ENCODE measurements around the gene EAF1. TPM values are rescaled to one million over a fixed set of nuclear protein-coding genes. Genes with fewer than 3 reads are reported as not detected.

EAF1 gene
- total and polyA plus RNA-seq, 2 donors = 7.1 to 13.4 TPM

- 99% methylated on average over 6 of the region's 6 CpGs for WGBS
- no peak overlapping the region for H3K27ac ChIP-seq (ENCODE audit: low read depth in 1 of 2, low read length in 1 of 2)
- no peaks in the 10 kb centered on the region for H3K27me3 ChIP-seq (ENCODE audit: control insufficient read depth in 2 of 2, insufficient read depth in 1 of 2, low read length in 1 of 2)
- H3K4me3 ChIP-seq (ENCODE audit: low read length in 2 of 2) = no peak overlapping the region
- H3K4me1 ChIP-seq (ENCODE audit: control insufficient read depth in 2 of 2, insufficient read depth in 2 of 2, low read length in 2 of 2) = no peaks in the 10 kb centered on the region
- no peaks in the 10 kb centered on the region for H3K9me3 ChIP-seq (ENCODE audit: control insufficient read depth in 2 of 2, insufficient read depth in 1 of 2, low read length in 1 of 2)
- H3K36me3 ChIP-seq (ENCODE audit: control insufficient read depth in 2 of 2, insufficient read depth in 2 of 2, low read length in 1 of 2) = peaks cover 60 to 82% of the 10 kb centered on the region in 2 donors
- DNase-seq (ENCODE audit: low read depth in 6 of 9, low spot score in 9 of 9) = no peak
Measured at GRCh38 chr3:15436246-15436645, 8.8 kb downstream of the EAF1 start.

GRCh38 chr3:15438983-15439382, 11.6 kb downstream of the EAF1 start:
- 86% methylated on average over 4 of the region's 4 CpGs for WGBS
- no peaks in the 10 kb centered on the region for H3K9me3 ChIP-seq (ENCODE audit: control insufficient read depth in 2 of 2, insufficient read depth in 1 of 2, low read length in 1 of 2)
- no peak overlapping the region for H3K27ac ChIP-seq (ENCODE audit: low read depth in 1 of 2, low read length in 1 of 2)
- H3K27me3 ChIP-seq (ENCODE audit: control insufficient read depth in 2 of 2, insufficient read depth in 1 of 2, low read length in 1 of 2) = no peaks in the 10 kb centered on the region
- H3K4me1 ChIP-seq (ENCODE audit: control insufficient read depth in 2 of 2, insufficient read depth in 2 of 2, low read length in 2 of 2) = no peaks in the 10 kb centered on the region
- no peak for DNase-seq (ENCODE audit: low read depth in 6 of 9, low spot score in 9 of 9)
- H3K36me3 ChIP-seq (ENCODE audit: control insufficient read depth in 2 of 2, insufficient read depth in 2 of 2, low read length in 1 of 2) = peaks cover 63 to 79% of the 10 kb centered on the region in 2 donors
- H3K4me3 ChIP-seq (ENCODE audit: low read length in 2 of 2) = no peak overlapping the region

GRCh38 chr3:15439476-15439875, 12.1 kb downstream of the EAF1 start:
- no peak for DNase-seq (ENCODE audit: low read depth in 6 of 9, low spot score in 9 of 9)
- no peaks in the 10 kb centered on the region for H3K4me1 ChIP-seq (ENCODE audit: control insufficient read depth in 2 of 2, insufficient read depth in 2 of 2, low read length in 2 of 2)
- peaks cover 58 to 74% of the 10 kb centered on the region in 2 donors for H3K36me3 ChIP-seq (ENCODE audit: control insufficient read depth in 2 of 2, insufficient read depth in 2 of 2, low read length in 1 of 2)
- H3K4me3 ChIP-seq (ENCODE audit: low read length in 2 of 2) = no peak overlapping the region
- H3K27ac ChIP-seq (ENCODE audit: low read depth in 1 of 2, low read length in 1 of 2) = no peak overlapping the region
- H3K9me3 ChIP-seq (ENCODE audit: control insufficient read depth in 2 of 2, insufficient read depth in 1 of 2, low read length in 1 of 2) = no peaks in the 10 kb centered on the region
- H3K27me3 ChIP-seq (ENCODE audit: control insufficient read depth in 2 of 2, insufficient read depth in 1 of 2, low read length in 1 of 2) = no peaks in the 10 kb centered on the region

- Histone ChIP-seq H3K36me3 (ENCODE audit: control insufficient read depth in 2 of 2, insufficient read depth in 2 of 2, low read length in 1 of 2) (peaks cover 50 to 61% of the 10 kb centered on the region in 2 donors), H3K9me3 (ENCODE audit: control insufficient read depth in 2 of 2, insufficient read depth in 1 of 2, low read length in 1 of 2) (no peaks in the 10 kb centered on the region), H3K4me1 (ENCODE audit: control insufficient read depth in 2 of 2, insufficient read depth in 2 of 2, low read length in 2 of 2) (no peaks in the 10 kb centered on the region), H3K27me3 (ENCODE audit: control insufficient read depth in 2 of 2, insufficient read depth in 1 of 2, low read length in 1 of 2) (no peaks in the 10 kb centered on the region), H3K27ac (ENCODE audit: low read depth in 1 of 2, low read length in 1 of 2) (no peak overlapping the region), H3K4me3 (ENCODE audit: low read length in 2 of 2) (no peak overlapping the region)
- DNase-seq (ENCODE audit: low read depth in 6 of 9, low spot score in 9 of 9) = no peak
- WGBS = 41% methylated on average over 4 of the region's 4 CpGs
Measured at GRCh38 chr3:15440891-15441290, 13.5 kb downstream of the EAF1 start.

- DNase-seq (ENCODE audit: low read depth in 6 of 9, low spot score in 9 of 9) = no peak
- Histone ChIP-seq H3K4me1 (ENCODE audit: control insufficient read depth in 2 of 2, insufficient read depth in 2 of 2, low read length in 2 of 2) (no peaks in the 10 kb centered on the region), H3K9me3 (ENCODE audit: control insufficient read depth in 2 of 2, insufficient read depth in 1 of 2, low read length in 1 of 2) (no peaks in the 10 kb centered on the region), H3K4me3 (ENCODE audit: low read length in 2 of 2) (no peak overlapping the region), H3K27me3 (ENCODE audit: control insufficient read depth in 2 of 2, insufficient read depth in 1 of 2, low read length in 1 of 2) (no peaks in the 10 kb centered on the region), H3K27ac (ENCODE audit: low read depth in 1 of 2, low read length in 1 of 2) (no peak overlapping the region), H3K36me3 (ENCODE audit: control insufficient read depth in 2 of 2, insufficient read depth in 2 of 2, low read length in 1 of 2) (peaks cover 29 to 37% of the 10 kb centered on the region in 2 donors)
- 95% methylated on average over 4 of the region's 4 CpGs for WGBS
Measured at GRCh38 chr3:15443826-15444524, 16.6 kb downstream of the EAF1 start.

GRCh38 chr3:15449489-15450224, 22.3 kb downstream of the EAF1 start:
- WGBS = 91% methylated on average over 3 of the region's 3 CpGs
- no peaks in the 10 kb centered on the region for H3K36me3 ChIP-seq (ENCODE audit: control insufficient read depth in 2 of 2, insufficient read depth in 2 of 2, low read length in 1 of 2)

GRCh38 chr3:15450438-15451215, 23.2 kb downstream of the EAF1 start:
- Histone ChIP-seq H3K36me3 (ENCODE audit: control insufficient read depth in 2 of 2, insufficient read depth in 2 of 2, low read length in 1 of 2) (no peaks in the 10 kb centered on the region), H3K27me3 (ENCODE audit: control insufficient read depth in 2 of 2, insufficient read depth in 1 of 2, low read length in 1 of 2) (no peaks in the 10 kb centered on the region), H3K27ac (ENCODE audit: low read depth in 1 of 2, low read length in 1 of 2) (no peak overlapping the region), H3K4me3 (ENCODE audit: low read length in 2 of 2) (no peak overlapping the region), H3K9me3 (ENCODE audit: control insufficient read depth in 2 of 2, insufficient read depth in 1 of 2, low read length in 1 of 2) (no peaks in the 10 kb centered on the region), H3K4me1 (ENCODE audit: control insufficient read depth in 2 of 2, insufficient read depth in 2 of 2, low read length in 2 of 2) (no peaks in the 10 kb centered on the region)
- no peak for DNase-seq (ENCODE audit: low read depth in 6 of 9, low spot score in 9 of 9)
- 97% methylated on average over 12 of the region's 12 CpGs for WGBS

More at GRCh38 chr3:15449489-15450224, 22.3 kb downstream of the EAF1 start:
- no peak for DNase-seq (ENCODE audit: low read depth in 6 of 9, low spot score in 9 of 9)
- no peaks in the 10 kb centered on the region for H3K4me1 ChIP-seq (ENCODE audit: control insufficient read depth in 2 of 2, insufficient read depth in 2 of 2, low read length in 2 of 2)
- H3K27ac ChIP-seq (ENCODE audit: low read depth in 1 of 2, low read length in 1 of 2) = no peak overlapping the region
- H3K4me3 ChIP-seq (ENCODE audit: low read length in 2 of 2) = no peak overlapping the region
- no peaks in the 10 kb centered on the region for H3K9me3 ChIP-seq (ENCODE audit: control insufficient read depth in 2 of 2, insufficient read depth in 1 of 2, low read length in 1 of 2)
- no peaks in the 10 kb centered on the region for H3K27me3 ChIP-seq (ENCODE audit: control insufficient read depth in 2 of 2, insufficient read depth in 1 of 2, low read length in 1 of 2)

- H3K4me1 ChIP-seq (ENCODE audit: control insufficient read depth in 2 of 2, insufficient read depth in 2 of 2, low read length in 2 of 2) = no peaks in the 10 kb centered on the region
- H3K27ac ChIP-seq (ENCODE audit: low read depth in 1 of 2, low read length in 1 of 2) = no peak overlapping the region
- H3K36me3 ChIP-seq (ENCODE audit: control insufficient read depth in 2 of 2, insufficient read depth in 2 of 2, low read length in 1 of 2) = no peaks in the 10 kb centered on the region
- H3K27me3 ChIP-seq (ENCODE audit: control insufficient read depth in 2 of 2, insufficient read depth in 1 of 2, low read length in 1 of 2) = no peaks in the 10 kb centered on the region
- H3K9me3 ChIP-seq (ENCODE audit: control insufficient read depth in 2 of 2, insufficient read depth in 1 of 2, low read length in 1 of 2) = no peaks in the 10 kb centered on the region
- no peak overlapping the region for H3K4me3 ChIP-seq (ENCODE audit: low read length in 2 of 2)
- WGBS = 96% methylated on average over 18 of the region's 18 CpGs
- no peak for DNase-seq (ENCODE audit: low read depth in 6 of 9, low spot score in 9 of 9)
Measured at GRCh38 chr3:15451216-15452113, 24.1 kb downstream of the EAF1 start.
